Middle frontal gyrus (tissue), 1 donor: ENCODE measurements around the gene S1PR5.
"Not testable (repeated sequence)": the region's sequence is repeated elsewhere in the genome, so short reads cannot be mapped to it uniquely, and the experiment has no call there.

ENCODE experiments used
- DNase-seq: peaks from one replicate; pipeline ENCODE4 v3.0.0-alpha.2; 2015; ENCODE audit warnings: low spot score; ENCODE audit errors: extremely low spot score

Gene S1PR5

GRCh38 chr19:10517361-10517759 lies at the start of gene S1PR5:
Gene S1PR5, minus strand, starts transcription at chr19:10517447. Its CDS starts 2,436 bp downstream, at chr19:10515011.
- DNase-seq: peak; percentile 70

GRCh38 chr19:10566658-10567410 lies 49.6 kb upstream of the S1PR5 start:
- no peak for DNase-seq

GRCh38 chr19:10566408-10566657 lies 49.1 kb upstream of the S1PR5 start:
- DNase-seq: no peak

- peak; percentile 93 for DNase-seq
Observed at GRCh38 chr19:10565567-10566407, 48.5 kb upstream of the S1PR5 start, which contains the start of gene KRI1. Gene KRI1, minus strand, starts transcription at chr19:10566010. Its CDS starts 11 bp downstream, at chr19:10565999.

GRCh38 chr19:10565028-10565566 lies 47.9 kb upstream of the S1PR5 start:
- DNase-seq: no peak

- no peak for DNase-seq
Observed at GRCh38 chr19:10562609-10563008, 45.4 kb upstream of the S1PR5 start.

GRCh38 chr19:10560154-10560553 lies 42.9 kb upstream of the S1PR5 start:
- no peak for DNase-seq

- DNase-seq: no peak
Observed at GRCh38 chr19:10557603-10558197, 40.5 kb upstream of the S1PR5 start.

GRCh38 chr19:10555610-10555973 lies 38.3 kb upstream of the S1PR5 start:
- DNase-seq: no peak

GRCh38 chr19:10554760-10555609 lies 37.7 kb upstream of the S1PR5 start:
- DNase-seq: no peak

- DNase-seq: no peak
Observed at GRCh38 chr19:10553943-10554381, 36.7 kb upstream of the S1PR5 start.

GRCh38 chr19:10553087-10553667 lies 35.9 kb upstream of the S1PR5 start:
- no peak for DNase-seq

GRCh38 chr19:10552510-10553053 lies 35.3 kb upstream of the S1PR5 start:
- no peak for DNase-seq

GRCh38 chr19:10551698-10552301 lies 34.6 kb upstream of the S1PR5 start:
- DNase-seq: no peak

GRCh38 chr19:10551006-10551405 lies 33.8 kb upstream of the S1PR5 start:
- not testable (repeated sequence) for DNase-seq

GRCh38 chr19:10550336-10550735 lies 33.1 kb upstream of the S1PR5 start:
- DNase-seq: no peak

- DNase-seq: no peak
Observed at GRCh38 chr19:10549733-10550132, 32.5 kb upstream of the S1PR5 start.

GRCh38 chr19:10548746-10549276 lies 31.6 kb upstream of the S1PR5 start:
- DNase-seq: no peak

GRCh38 chr19:10546817-10547216 lies 29.6 kb upstream of the S1PR5 start:
- DNase-seq: no peak
